K562 (cell line): ENCODE data around the gene FBXO10. TPM values are rescaled to one million over a fixed set of nuclear protein-coding genes. Genes with fewer than 3 reads are reported as not detected.

Experiments
- ATAC-seq: fragments of 200-7000 bp; cut with Tn5 transposase; 3 replicates; pipeline ENCODE4 v1.9.1; 2020; ENCODE audit warnings: moderate library complexity
- BruUV-seq: library from RNA; stranded (reverse); fragments of 400-500 nt; replicated peaks from 2 replicates; lab custom pipeline; 2021; lab: Mats Ljungman, UMichigan
- CTCF ChIA-PET: fragments of 300-600 bp; formaldehyde crosslinking; extraction: SDS; loops from one replicate; lab custom pipeline; 2021; ENCODE audit warnings: low intra/inter-chr PET ratio; lab: Yijun Ruan, JAX
- POLR2A ChIA-PET: fragments of 300-600, 350-650 bp; sonication (Branson Sonifier 250); formaldehyde crosslinking; extraction: SDS; loops from one replicate; lab custom pipeline; 2021; ENCODE audit warnings: antibody characterized with exemption, inconsistent platforms; lab: Yijun Ruan, JAX
- DNase-seq, 4 experiments: peaks; one replicate each; pipeline versions ENCODE4 v3.0.0 to v3.0.0-alpha.2; 2011 to 2018; ENCODE audit warnings: low spot score in 3 of 4, mixed read lengths in 3 of 4; ENCODE audit errors: extremely low read depth in 1 of 4
- FAIRE-seq: peaks from 2 replicates; lab custom pipeline; 2011; peaks lifted over from hg19 to GRCh38; lab: Jason Lieb, UNC
- H2AFZ ChIP-seq: 2 replicates; pipeline ENCODE4 v1.6.0; 2011; ENCODE audit warnings: low read depth, low read length, control low read depth, inconsistent platforms
- H3K27ac ChIP-seq: fragments of 200-600 bp; 3 replicates; pipeline ENCODE4 v1.8.0; 2011; ENCODE audit warnings: low read depth, mild to moderate bottlenecking, control low read depth, inconsistent platforms, low read length, moderate library complexity, mixed read lengths; ENCODE audit errors: extremely low read depth
- H3K27me3 ChIP-seq, 2 experiments: fragments of 300-600 bp in 1 of 2; 2 replicates in 1 of 2; 3 replicates in 1 of 2; pipeline versions ENCODE4 v1.6.0 to v1.8.0; 2011; ENCODE audit warnings: inconsistent platforms in 2 of 2, low read length in 2 of 2, mild to moderate bottlenecking in 1 of 2, mixed read lengths in 1 of 2, moderate library complexity in 1 of 2; ENCODE audit not compliant: control insufficient read depth in 2 of 2, insufficient read depth in 2 of 2
- H3K36me3 ChIP-seq: fragments of 300-600 bp; 3 replicates; pipeline ENCODE4 v1.8.0; 2011; ENCODE audit warnings: mild to moderate bottlenecking, low read length, inconsistent platforms; ENCODE audit not compliant: control insufficient read depth, insufficient read depth
- H3K4me1 ChIP-seq, 2 experiments: fragments of 200-600 bp in 1 of 2; replicated peaks in 1 of 2; 2 replicates in 1 of 2; 3 replicates in 1 of 2; pipeline versions ENCODE4 v1.5.1 to v1.8.0; 2011; ENCODE audit warnings: inconsistent platforms in 2 of 2, low read length in 2 of 2, mild to moderate bottlenecking in 1 of 2, mixed read lengths in 1 of 2, moderate library complexity in 1 of 2; ENCODE audit not compliant: control insufficient read depth in 2 of 2, insufficient read depth in 2 of 2
- H3K4me2 ChIP-seq: 2 replicates; pipeline ENCODE4 v1.6.1; 2011; ENCODE audit warnings: low read length, control low read depth, inconsistent platforms, mixed read lengths; ENCODE audit not compliant: insufficient read depth
- H3K4me3 ChIP-seq: fragments of 200-600 bp; sonication (generic), shearing (Covaris generic); 2 replicates; pipeline ENCODE4 v1.5.1; 2016; ENCODE audit warnings: control low read depth, inconsistent platforms
- H3K79me2 ChIP-seq: fragments of 200-600 bp; 3 replicates; pipeline ENCODE4 v1.8.0; 2011; ENCODE audit warnings: low read length, inconsistent platforms; ENCODE audit not compliant: control insufficient read depth, insufficient read depth
- H3K9ac ChIP-seq, 2 experiments: 2 replicates each; pipeline versions ENCODE4 v1.6.0 to v1.6.1; 2011; ENCODE audit warnings: low read depth in 2 of 2, low read length in 2 of 2, control low read depth in 1 of 2, inconsistent platforms in 1 of 2, mild to moderate bottlenecking in 1 of 2, mixed read lengths in 1 of 2; ENCODE audit not compliant: insufficient read depth in 1 of 2
- H3K9me1 ChIP-seq: one replicate; pipeline ENCODE4 v1.6.0; 2011; ENCODE audit warnings: inconsistent platforms, mild to moderate bottlenecking, low read length, moderate library complexity; ENCODE audit not compliant: control insufficient read depth, insufficient read depth
- H3K9me3 ChIP-seq: replicated peaks from 2 replicates; pipeline ENCODE4 v1.5.1; 2011; ENCODE audit warnings: low read depth, low read length, inconsistent platforms; ENCODE audit not compliant: control insufficient read depth, insufficient read depth
- H4K20me1 ChIP-seq: replicated peaks from 2 replicates; pipeline ENCODE4 v1.6.1; 2011; ENCODE audit warnings: low read length, inconsistent platforms, mixed read lengths; ENCODE audit not compliant: control insufficient read depth, insufficient read depth
- ADNP ChIP-seq: fragments of 200-800 bp; sonication (Bioruptor generic); IDR thresholded peaks from 2 replicates; pipeline ENCODE4 v1.6.1; 2016; ENCODE audit warnings: missing genetic modification characterization, missing compliant biosample characterization
- CBX8 ChIP-seq: fragments of 200-600 bp; sonication (generic); IDR thresholded peaks from 2 replicates; pipeline ENCODE4 v1.6.1; 2012; ENCODE audit warnings: borderline replicate concordance, mixed run types, low read depth, mild to moderate bottlenecking, moderate library complexity, mixed read lengths, low read length, control low read depth, inconsistent platforms; ENCODE audit not compliant: poor library complexity, severe bottlenecking; ENCODE audit errors: extremely low read depth
- CC2D1A ChIP-seq: fragments of 450-650 bp; IDR thresholded peaks from 2 replicates; pipeline ENCODE4 v1.6.1; 2017; ENCODE audit warnings: mild to moderate bottlenecking
- CREM ChIP-seq: IDR thresholded peaks from 2 replicates; pipeline ENCODE4 v1.6.1; 2014; ENCODE audit warnings: antibody characterized with exemption, low read depth
- ILK ChIP-seq: fragments of 450-650 bp; IDR thresholded peaks from 2 replicates; pipeline ENCODE4 v1.6.1; 2016; ENCODE audit warnings: missing genetic modification characterization, low read depth, mild to moderate bottlenecking, missing compliant biosample characterization, moderate library complexity, borderline replicate concordance
- RAD21 ChIP-seq, 2 experiments: fragments of 250-450 bp in 1 of 2; fragments of 450-650 bp in 1 of 2; sonication (Bioruptor Pico) in 1 of 2; formaldehyde crosslinking in 1 of 2; IDR thresholded peaks in 1 of 2; conservative IDR thresholded peaks in 1 of 2; 2 replicates each; pipeline versions ENCODE4 v1.4.0 to v1.8.0; 2020 to 2022; ENCODE audit warnings: mild to moderate bottlenecking in 2 of 2, moderate library complexity in 1 of 2
- SNIP1 ChIP-seq: fragments of 450-650 bp; IDR thresholded peaks from 2 replicates; pipeline ENCODE4 v1.7.1; 2017; ENCODE audit warnings: low read depth, mild to moderate bottlenecking
- SUPT5H ChIP-seq: fragments of 450-650 bp; IDR thresholded peaks from 2 replicates; pipeline ENCODE4 v1.6.1; 2016
- ZBTB7A ChIP-seq: IDR thresholded peaks from 2 replicates; pipeline ENCODE4 v1.6.1; 2011; ENCODE audit warnings: low read depth, mild to moderate bottlenecking, low read length, moderate library complexity, borderline replicate concordance; ENCODE audit not compliant: control insufficient read depth
- ZC3H8 ChIP-seq: fragments of 450-650 bp; IDR thresholded peaks from 2 replicates; pipeline ENCODE4 v1.6.1; 2017
- ZNF124 ChIP-seq: sonication (generic); formaldehyde crosslinking; IDR thresholded peaks from 2 replicates; pipeline ENCODE4 v1.8.1; 2022; ENCODE audit warnings: missing genetic modification reagents
- ZNF140 ChIP-seq: fragments of 250-450 bp; sonication (Bioruptor Pico); IDR thresholded peaks from 2 replicates; pipeline ENCODE4 v1.8.0; 2021; ENCODE audit warnings: moderate library complexity, mild to moderate bottlenecking, inconsistent platforms
- ZNF583 ChIP-seq: fragments of 250-450 bp; sonication (Bioruptor Pico); IDR thresholded peaks from 2 replicates; pipeline ENCODE4 v1.4.0; 2020
- ZNF780A ChIP-seq: fragments of 250-450 bp; sonication (Bioruptor Pico); IDR thresholded peaks from 2 replicates; pipeline ENCODE4 v1.5.0; 2021; ENCODE audit warnings: mild to moderate bottlenecking
- WGBS: fragments of 100-300 bp; shearing (Covaris generic); methylation state at CpG from one replicate; pipeline ENCODE4 v1.1.6; 2016; ENCODE audit warnings: low coverage, mixed read lengths; ENCODE audit not compliant: insufficient coverage; ENCODE audit errors: missing lambda C conversion rate; 5-methylcytosine and 5-hydroxymethylcytosine counted together
- in situ Hi-C: fragments of 300-500 bp; cut with MboI; formaldehyde crosslinking; loops from 4 replicates; pipeline ENCODE4 v1.15.0; 2018; ENCODE audit warnings: inconsistent platforms, mixed read lengths
- intact Hi-C: fragments of 100-400 bp; cut with micrococcal nuclease; formaldehyde crosslinking; loops from 2 replicates; pipeline ENCODE4 v1.14.2; 2022
- polyA plus RNA-seq, 8 experiments: library from polyadenylated mRNA; depleted of rRNA in 4 of 8; stranded (reverse) in 5 of 8; unstranded in 3 of 8; fragments of >200 nt; fragmentation: Nextera tagmentation in 2 of 8; fragmentation: Illumina TruSeq in 1 of 8; extraction: Ambion mirVana in 2 of 8; extraction: Trizol in 1 of 8; gene quantifications; 2 replicates each; pipeline versions ENCODE4 v1.2.1 to v1.2.3, GENCODE V29; 2011 to 2014; ENCODE audit warnings: inconsistent platforms in 1 of 8, missing spikeins in 1 of 8
- total RNA-seq, 7 experiments: library from RNA; depleted of rRNA in 6 of 7; stranded (reverse); fragments of >200 nt in 6 of 7; fragmentation: Illumina TruSeq in 2 of 7; extraction: Trizol in 2 of 7; gene quantifications; 2 replicates each; pipeline versions ENCODE4 v1.2.1 to v1.2.3, GENCODE V29; 2011 to 2021; ENCODE audit warnings: low replicate concordance in 1 of 7
- TF ChIP-seq, protein P1 (sequence below): sonication (generic); formaldehyde crosslinking; IDR thresholded peaks from 2 replicates; pipeline ENCODE4 v1.8.0; 2022; ENCODE audit warnings: mild to moderate bottlenecking, low read depth, missing genetic modification reagents
- TF ChIP-seq, protein P2 (sequence below): fragments of 250-450 bp; sonication (Bioruptor Pico); IDR thresholded peaks from 2 replicates; pipeline ENCODE4 v1.4.0; 2020; ENCODE audit warnings: mild to moderate bottlenecking, moderate library complexity
- TF ChIP-seq, protein P3 (sequence below): sonication (generic); IDR thresholded peaks from 2 replicates; pipeline ENCODE4 v1.6.1; 2016

The FBXO10 gene
- total and polyA plus RNA-seq, 9 of the 15 experiments (the other 6 are each of a cell fraction or from before 2014, with no cell fraction given) = 0.84 to 9.9 (median 6.0) TPM

DNA sequence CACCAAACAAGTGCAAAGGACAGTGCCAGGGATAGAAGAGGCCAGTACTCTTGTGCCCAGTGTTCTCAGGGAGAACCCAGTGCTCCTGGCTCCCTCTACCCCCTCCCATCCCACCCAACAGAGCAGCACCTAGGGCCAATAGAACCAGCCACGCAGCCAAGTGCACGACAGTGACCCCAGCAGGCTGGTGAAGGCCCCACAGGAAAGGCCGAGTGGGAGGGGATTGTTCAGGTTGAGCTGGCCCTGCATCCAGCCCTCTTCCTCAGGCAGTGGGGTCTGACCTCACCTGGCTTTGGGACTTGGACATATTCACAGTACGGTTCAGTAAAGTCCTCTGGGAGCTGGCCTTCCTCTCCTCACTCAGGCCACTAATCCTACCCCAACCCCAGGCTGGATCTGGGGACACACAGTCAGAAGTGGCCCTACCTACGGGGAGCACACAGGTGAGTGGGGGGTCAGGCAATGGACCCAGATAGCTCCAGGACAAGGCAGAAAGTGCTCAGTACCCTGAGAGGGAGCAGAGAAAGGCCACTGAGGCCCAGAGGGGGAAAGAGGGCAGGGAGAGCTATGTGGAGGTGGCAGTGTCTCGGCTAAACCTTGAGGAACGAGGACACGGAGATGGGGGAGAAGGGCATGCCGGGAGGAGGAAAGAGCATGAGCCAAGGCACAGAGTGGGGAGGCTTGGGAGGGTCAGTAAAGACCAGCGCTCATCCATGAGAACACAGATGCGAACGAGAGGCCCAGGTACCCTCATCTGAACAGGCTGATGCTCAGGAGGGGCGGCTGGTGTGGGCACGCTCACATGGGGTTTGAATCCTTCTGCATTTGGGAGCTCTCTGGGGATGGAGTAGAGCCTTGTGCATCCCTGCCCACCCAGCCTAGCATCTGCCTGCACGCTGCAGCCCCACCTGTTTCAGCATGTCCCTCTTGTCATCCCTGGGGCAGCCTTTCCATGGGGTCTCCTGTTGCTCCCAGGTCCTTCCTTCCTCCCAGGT, 64.9 kb downstream of the FBXO10 start:
- in situ Hi-C loops (no loop called here), intact Hi-C loops (no loop called here)
- peak; percentile 99 for ATAC-seq
- no peak overlapping the region for H2AFZ ChIP-seq
- H3K9me1 ChIP-seq = peaks cover 3% of the 10 kb centered on the region
- CTCF ChIA-PET = interaction anchor here (1.2 kb wide), 1 partner anchor 96 kb away, joined by 6 read pairs; no protein-coding TSS in a partner anchor
- peaks cover 4 to 5% of the 10 kb centered on the region in 2 experiments; a peak in 2 of 5 replicates for H3K4me1 ChIP-seq
- no peak overlapping the region; the same call in 2 of the 3 replicates for H3K27ac ChIP-seq
- H4K20me1 ChIP-seq = peaks cover 11% of the 10 kb centered on the region; the same call in 1 of the 2 replicates
- POLR2A ChIA-PET = interaction anchor here (0.8 to 3.0 kb wide), 12 partner anchors 9 to 89 kb away, joined by 3 to 12 read pairs (median 4); partner anchors contain the start of genes GRHPR and POLR1E
- H3K4me3 ChIP-seq = no peak overlapping the region
- FAIRE-seq = peak; percentile 80
- peak overlapping the region in 1 of 2 experiments; percentile 55; a peak in 2 of 4 replicates for H3K9ac ChIP-seq
- peaks cover 27% of the 10 kb centered on the region for H3K36me3 ChIP-seq
- H3K27me3 ChIP-seq = no peaks in the 10 kb centered on the region
- 62% methylated on average over 15 of the region's 15 CpGs for WGBS
- H3K4me2 ChIP-seq = no peak overlapping the region
- no peaks in the 10 kb centered on the region for H3K79me2 ChIP-seq
- BruUV-seq = no TSS peak
- H3K9me3 ChIP-seq = no peaks in the 10 kb centered on the region
- peak; percentile 62 to 83 (median 75) for DNase-seq
- TF ChIP-seq, protein P1, sequence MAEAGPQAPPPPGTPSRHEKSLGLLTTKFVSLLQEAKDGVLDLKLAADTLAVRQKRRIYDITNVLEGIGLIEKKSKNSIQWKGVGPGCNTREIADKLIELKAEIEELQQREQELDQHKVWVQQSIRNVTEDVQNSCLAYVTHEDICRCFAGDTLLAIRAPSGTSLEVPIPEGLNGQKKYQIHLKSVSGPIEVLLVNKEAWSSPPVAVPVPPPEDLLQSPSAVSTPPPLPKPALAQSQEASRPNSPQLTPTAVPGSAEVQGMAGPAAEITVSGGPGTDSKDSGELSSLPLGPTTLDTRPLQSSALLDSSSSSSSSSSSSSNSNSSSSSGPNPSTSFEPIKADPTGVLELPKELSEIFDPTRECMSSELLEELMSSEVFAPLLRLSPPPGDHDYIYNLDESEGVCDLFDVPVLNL (CRISPR knock-in tag) = no peak
- TF ChIP-seq ADNP (tag) (no peak), SUPT5H (peak; percentile 55; the same call in 1 of the 2 replicates), ILK (no peak), RAD21 (CRISPR knock-in tag; conservative IDR thresholded peaks at IDR 0.05 in 1 of 2, IDR thresholded peaks at IDR 0.05 in 1 of 2) (peak in 1 of 2 experiments; percentile 25; a peak in 2 of 4 replicates), SNIP1 (no peak), ZNF124 (CRISPR knock-in tag) (no peak), CBX8 (no peak), ZC3H8 (no peak), ZBTB7A (peak; percentile 34; the same call in 1 of the 2 replicates), CC2D1A (no peak), ZNF583 (no peak), ZNF780A (CRISPR knock-in tag) (no peak), ZNF140 (no peak), CREM (peak; percentile 72)
- TF ChIP-seq, protein P2, sequence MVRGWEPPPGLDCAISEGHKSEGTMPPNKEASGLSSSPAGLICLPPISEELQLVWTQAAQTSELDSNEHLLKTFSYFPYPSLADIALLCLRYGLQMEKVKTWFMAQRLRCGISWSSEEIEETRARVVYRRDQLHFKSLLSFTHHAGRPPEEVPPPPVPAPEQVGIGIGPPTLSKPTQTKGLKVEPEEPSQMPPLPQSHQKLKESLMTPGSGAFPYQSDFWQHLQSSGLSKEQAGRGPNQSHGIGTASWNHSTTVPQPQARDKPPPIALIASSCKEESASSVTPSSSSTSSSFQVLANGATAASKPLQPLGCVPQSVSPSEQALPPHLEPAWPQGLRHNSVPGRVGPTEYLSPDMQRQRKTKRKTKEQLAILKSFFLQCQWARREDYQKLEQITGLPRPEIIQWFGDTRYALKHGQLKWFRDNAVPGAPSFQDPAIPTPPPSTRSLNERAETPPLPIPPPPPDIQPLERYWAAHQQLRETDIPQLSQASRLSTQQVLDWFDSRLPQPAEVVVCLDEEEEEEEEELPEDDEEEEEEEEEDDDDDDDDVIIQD (CRISPR knock-in tag) = no peak
- TF ChIP-seq, protein P3, sequence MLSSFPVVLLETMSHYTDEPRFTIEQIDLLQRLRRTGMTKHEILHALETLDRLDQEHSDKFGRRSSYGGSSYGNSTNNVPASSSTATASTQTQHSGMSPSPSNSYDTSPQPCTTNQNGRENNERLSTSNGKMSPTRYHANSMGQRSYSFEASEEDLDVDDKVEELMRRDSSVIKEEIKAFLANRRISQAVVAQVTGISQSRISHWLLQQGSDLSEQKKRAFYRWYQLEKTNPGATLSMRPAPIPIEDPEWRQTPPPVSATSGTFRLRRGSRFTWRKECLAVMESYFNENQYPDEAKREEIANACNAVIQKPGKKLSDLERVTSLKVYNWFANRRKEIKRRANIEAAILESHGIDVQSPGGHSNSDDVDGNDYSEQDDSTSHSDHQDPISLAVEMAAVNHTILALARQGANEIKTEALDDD = no peak
